ENCODE data around the gene PITPNM3.
"Not testable (repeated sequence)": the region's sequence is repeated elsewhere in the genome, so short reads cannot be mapped to it uniquely, and the experiment has no call there.

Gene PITPNM3

DNA sequence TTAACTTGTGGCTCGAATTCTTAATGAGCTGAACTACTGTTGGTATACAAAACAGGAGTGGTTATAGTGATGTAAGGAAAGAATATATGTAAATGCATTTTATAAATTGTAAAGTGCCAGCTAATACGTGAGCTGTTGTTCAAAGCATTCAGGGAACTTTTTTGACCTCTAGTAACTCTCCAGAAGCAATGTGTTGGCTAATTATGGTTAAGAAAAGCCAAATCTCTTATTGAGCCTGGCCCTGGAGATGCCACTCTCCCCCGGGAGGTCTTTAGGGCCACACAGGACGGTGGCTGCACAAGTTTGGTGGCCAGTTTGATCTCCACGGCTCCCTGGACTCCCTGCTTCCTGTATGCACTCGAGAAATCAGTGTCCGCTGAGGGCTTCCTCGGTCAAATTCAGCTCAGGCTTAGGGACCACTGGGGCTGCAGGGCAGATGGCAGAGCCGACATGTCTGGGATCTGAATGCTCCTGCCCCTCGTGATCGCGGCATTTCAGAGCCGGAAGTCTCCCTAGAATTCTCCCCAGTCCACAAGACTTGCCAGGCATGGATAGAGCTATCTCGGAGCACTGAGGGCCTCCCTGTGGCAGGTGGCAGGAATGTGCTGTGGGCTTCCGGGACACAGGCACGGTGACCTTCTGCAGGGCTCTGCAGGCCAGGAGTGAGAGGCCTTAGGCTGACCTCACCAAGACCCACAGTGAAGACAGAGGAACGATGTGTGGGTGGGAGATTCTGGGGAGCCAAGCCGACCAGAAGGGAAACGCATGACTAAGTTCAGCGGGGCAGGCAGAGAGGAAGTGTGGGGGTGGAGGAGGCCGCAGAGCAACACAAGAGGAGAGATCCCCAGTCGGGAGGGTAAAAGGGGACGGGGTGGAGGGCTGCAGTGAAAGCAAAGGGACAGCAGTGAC is 18.6 kb upstream of the PITPNM3 start:
- no peak for DNase-seq (ENCODE audit: low read depth)

DNA sequence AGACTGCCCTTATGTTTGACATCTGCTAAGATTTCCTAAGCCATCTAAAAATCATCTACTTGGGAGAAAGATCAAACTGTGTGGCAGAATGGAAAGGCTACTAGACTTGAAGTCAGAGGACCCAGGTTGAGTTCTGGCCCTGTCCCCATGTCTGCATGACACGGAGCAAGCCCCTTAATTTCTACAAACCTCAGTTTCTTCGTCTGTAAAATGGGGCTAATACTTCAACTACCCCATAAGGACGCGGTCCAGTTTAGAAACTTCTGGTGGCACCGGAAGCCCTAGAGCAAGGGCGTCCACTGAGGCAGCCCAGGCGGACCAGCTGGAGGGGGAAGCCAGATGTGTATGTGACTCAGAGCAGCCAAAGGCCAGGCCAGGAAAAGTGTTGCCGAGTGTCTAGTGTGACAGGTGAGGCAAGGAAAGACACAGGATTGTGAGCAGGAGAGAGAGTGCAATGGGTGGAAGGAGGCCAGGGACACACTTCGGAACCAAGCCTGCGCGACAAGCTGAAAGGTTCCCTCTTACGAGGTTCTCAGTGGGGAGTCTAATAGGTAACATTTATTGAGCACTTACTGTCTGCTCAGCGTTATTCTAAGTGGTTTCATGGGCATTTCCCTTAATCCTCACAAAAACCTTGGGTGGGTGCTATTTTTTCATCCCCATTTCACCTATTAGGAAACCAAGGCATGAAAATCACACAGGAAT is 17.8 kb upstream of the PITPNM3 start:
- no peak for DNase-seq (ENCODE audit: low read depth)

DNA sequence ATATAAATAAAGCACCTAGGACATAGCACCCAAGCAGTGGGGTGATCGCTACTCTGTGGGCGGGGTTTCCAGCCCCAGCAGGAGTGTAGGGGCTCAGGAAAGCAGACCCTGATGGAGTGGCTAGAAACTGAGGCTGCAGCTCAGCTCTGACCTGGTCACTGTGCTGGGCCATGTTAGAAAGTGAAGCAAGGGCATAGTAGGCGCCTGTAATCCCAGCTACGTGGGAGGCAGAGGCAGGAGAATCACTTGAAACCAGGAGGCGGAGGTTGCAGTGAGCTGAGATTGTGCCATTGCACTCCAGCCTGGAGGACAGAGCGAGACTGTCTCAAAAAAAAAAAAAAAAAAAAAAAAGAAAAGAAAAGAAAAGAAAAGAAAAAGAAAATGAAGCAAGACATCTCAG is 17.1 kb upstream of the PITPNM3 start:
- DNase-seq (ENCODE audit: low read depth) = not testable (repeated sequence)

DNA sequence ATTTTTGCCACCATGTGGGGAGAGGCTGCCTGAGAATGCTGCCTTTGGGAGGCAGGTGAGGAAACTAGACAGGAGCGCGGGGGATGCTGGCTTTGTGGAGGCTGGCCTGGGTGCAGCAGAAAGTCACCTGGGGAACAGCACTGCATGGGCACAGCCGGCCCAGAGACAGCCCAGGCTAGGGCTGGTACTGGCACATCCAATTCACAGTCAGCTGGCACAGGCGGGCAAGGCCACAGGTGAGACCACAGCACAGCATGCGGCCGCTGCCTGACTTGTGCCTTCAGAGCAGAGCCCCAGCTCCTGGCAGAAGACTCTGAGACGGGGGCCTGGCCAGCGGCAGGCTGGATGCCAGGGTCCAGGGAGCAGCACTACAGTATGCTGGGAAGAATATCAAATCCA is 16.6 kb upstream of the PITPNM3 start:
- DNase-seq (ENCODE audit: low read depth) = no peak

DNA sequence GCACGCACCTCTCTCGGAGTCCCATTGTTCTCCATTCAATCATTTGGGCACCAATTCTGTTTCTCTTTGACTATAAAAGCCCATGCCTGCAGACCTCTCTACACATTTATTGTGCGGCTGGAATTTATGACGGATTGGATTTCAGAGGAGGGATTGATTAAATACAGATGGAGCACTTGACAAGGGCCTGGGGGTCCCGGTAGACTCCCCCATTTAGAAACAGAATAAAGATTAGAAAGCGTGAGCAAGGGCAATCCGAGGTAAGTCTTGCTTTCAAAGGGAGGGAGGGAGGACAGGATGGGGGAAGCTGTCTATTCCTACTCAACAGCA is 15.1 kb upstream of the PITPNM3 start:
- no peak for DNase-seq (ENCODE audit: low read depth)

DNA sequence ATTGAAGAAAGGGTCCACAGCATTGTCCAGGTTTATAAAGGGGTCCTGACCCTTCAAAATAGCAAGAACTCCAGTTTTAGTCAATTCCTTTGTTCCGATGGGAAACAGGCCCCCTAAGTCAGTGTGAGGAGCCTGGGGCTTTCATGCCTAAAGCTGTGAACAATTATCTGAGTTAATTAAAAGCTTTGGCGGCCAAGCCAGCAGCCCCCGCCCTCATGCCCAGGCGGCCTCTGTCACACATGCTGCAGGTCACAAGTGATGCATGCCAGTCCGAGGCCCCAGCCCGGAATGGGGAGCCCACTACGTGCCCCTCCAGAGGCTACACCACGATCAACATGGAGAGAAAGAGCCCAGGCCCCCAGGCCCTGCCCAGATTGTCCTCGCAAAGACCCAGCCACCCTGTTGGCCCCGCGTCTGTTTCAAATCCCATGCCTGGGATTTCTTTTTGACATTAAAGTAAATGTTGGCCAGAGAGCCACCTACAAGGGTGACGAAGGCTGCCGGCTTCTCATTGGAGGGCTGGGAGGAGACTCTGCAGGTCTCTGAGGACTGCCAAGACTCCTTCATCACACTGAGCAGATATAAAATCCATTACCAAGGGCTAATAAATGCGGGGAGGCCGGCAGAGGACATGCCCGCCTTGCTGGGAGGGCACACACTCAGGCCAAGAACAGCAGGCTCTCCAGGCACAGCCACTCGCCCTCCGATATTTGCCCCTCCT is 14.5 kb upstream of the PITPNM3 start:
- DNase-seq (ENCODE audit: low read depth) = no peak

DNA sequence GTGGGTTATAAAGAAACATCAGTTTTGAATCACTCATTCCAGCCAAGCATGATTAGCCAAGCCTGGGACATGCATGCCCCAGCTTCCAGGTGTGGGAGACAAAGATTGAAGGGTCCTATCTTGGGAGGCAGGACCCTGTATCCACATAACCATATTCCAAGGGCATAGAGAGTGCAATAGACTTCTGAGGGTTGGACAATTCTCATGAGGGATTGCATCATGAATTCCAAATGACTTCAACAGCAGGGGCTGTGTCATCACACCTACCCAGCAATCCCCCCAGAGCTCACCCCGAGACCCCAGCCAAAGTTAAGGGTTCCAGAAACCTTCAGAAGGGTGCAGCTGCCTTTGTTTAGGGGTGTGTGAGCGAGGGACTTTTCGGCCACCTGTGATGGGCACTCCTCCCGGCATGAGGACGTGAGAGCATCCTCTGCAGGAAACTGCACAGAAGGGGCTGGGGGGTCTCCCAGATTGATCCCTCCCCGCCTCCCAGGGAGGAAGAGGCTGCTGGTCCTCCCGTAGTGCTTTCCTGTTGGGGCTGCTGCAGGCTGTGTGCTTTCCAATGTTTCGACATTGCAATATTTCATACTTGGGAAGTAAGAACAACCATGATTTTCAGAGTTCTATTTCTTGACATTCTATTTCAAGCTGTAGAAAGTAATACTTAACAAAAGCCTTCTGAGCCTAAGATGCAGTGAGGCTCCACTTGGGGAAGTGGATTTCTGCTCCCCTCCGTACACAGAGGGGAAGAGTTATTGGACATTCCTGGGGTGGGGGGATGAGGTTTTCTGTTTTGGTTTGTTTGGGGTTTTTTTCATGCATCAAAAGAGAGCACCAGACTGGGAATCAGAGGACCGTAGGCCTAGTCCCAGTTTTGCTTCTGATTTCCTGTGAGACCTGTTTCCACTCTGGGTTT is 13.3 kb upstream of the PITPNM3 start:
- no peak for DNase-seq (ENCODE audit: low read depth)

DNA sequence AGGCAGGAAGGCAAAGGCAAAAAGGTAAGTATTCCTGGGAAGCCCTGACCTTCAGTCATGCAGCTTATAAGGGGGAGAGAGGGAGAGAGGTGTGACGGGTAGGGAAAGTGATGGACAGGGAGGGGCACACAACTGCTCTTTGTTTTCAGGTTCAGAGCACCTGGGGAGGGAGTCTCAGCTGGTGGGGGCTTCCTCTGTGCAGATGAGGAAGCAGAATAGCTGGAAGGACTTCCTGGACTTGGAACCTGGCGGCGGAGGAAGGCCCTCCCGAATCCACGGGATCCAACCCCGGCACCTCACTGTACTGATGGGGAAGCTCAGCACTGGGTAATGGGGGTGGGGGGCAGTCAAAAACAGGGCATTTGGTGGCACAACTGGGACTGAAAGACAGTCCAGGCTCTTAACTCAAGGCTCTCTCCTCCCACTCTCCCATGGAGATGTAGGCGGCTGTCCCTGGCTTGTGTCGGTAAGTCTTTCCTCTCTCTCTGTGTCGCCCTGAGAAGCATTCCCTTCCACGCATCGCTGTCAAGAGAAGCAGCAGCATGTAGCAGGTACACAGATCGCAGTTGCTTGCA is 11.9 kb upstream of the PITPNM3 start:
- no peak for DNase-seq (ENCODE audit: low read depth)

DNA sequence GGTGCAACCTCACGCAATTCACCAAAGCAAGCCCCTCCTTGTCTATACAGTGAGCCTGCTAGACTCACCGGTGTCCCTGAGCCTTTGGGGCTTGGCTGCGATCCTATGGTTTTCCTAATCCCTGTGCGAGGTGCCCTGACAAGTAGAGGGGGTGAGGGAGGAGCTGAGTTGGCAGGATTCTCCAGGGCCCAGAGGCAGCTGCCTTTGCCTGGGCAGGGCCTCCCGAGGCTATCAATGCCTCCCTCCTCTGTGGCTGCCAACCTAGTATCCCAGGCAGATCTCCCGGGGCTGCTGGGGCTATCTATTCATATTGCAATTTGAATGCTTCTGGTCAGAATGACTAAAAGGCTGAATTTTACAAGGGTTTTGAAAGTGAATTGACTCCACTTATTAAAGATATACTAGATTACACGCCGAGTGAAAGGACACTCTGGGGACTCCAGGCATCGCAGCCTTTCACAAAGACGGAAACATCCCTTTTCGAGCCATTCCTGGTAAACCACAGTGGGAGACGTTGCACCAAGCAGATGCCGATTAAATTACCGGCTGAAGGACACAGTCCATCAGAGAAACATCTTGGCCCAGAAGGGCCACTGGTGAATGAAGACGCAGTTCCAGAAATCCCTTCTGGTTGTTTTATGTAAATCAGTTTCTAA is 11.3 kb upstream of the PITPNM3 start:
- DNase-seq (ENCODE audit: low read depth) = no peak

DNA sequence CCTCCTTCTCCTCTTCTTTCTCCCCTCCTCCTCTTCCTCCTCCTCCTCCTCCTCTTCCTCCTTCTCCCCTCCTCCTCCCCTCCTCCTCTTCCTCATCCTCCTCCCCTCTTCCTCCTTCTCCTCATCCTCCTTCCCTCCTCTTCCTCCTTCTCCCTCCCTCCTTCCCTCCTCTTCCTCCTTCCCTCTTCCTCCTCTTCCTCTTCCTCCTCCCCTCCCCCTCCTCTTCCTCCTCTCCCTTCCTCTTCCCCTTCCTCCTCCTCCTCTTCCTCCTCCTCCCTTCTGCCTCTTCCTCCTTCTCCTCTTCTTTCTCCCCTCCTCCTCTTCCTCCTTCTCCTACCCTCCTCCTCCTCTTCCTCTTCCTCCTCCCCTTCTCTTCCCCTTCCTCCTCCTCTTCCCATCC is 5.1 kb upstream of the PITPNM3 start:
- DNase-seq (ENCODE audit: low read depth) = no peak

DNA sequence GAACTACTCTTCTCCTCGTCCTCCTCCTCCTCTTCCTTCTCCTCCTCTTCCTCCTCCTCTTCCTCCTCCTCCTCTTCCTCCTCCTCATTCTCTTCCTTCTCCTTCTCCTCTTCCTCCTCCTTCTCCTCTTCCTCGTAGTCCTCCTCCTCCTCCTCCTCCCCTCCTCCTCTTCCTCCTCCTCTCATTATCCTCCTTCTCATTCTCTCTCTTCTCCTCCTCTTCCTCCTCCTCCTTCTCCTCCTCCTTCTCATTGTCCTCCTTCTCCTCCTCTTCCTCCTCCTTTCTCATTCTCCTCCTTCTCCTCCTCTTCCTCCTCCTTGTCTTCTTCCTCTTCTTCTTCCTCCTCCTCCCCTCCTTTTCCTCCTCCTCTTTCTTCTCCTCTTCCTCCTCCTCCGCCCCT is 4.1 kb upstream of the PITPNM3 start:
- no peak for DNase-seq (ENCODE audit: low read depth)

DNA sequence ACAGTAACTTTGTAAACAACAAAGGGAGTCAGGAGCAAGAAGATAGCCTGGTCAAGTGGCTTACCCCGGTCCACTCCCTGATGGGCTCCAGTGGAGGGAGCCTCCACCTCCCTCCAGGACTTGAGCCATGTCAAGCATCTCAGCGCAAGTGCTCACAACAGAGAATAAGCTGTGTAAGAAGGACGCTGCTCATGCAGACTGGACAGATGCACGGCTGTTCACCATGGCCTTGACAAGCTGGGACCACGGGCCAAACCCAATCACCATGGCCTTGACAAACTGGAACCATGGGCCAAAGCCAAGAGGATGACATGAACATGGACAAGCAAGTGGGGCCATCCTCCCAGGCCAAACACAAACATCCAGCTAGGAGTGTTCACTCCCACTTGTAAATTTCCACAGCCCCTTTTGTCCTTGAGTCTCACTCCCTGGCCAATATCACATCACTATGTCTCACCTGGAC is 3.4 kb upstream of the PITPNM3 start:
- no peak for DNase-seq (ENCODE audit: low read depth)

DNA sequence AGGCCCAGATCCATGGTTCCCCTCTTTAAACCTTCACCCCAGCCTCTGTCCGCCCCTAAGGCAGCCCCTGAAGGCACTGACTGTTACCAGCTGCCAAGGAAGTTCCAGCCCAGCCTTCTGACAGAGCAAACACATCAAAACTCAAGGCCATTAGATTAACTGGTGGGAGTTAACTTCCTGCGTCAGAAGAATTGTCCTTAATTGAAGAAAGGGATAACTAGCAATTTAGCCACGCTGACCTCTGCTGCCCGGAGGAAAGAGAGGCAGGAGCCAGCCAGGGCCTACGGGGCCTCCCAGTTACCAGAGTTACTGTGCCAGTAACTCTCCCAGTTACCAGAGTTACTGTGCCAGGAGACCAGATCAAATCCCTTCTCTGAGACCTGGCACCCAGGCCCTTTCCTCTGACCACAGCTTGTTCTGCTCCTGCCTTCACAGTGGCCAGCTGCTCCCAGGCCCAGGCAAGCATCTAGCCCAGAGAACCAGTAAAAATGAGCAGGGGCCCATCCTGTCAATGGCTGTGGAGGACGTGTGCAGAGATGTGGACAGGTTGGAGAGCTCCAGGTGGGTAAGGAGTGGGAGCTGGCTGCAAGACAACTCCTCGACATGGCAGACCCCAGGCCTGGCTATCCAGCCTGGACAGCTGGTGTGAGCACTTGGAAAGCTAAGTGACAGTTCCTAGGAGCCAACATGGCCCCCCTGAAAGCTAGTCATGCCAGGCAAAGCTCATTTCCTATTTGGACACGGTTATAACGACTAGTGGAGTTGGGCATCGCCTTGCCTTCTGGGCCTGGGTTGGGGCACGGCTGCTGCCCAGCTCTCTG is 2.8 kb upstream of the PITPNM3 start:
- no peak for DNase-seq (ENCODE audit: low read depth)

DNA sequence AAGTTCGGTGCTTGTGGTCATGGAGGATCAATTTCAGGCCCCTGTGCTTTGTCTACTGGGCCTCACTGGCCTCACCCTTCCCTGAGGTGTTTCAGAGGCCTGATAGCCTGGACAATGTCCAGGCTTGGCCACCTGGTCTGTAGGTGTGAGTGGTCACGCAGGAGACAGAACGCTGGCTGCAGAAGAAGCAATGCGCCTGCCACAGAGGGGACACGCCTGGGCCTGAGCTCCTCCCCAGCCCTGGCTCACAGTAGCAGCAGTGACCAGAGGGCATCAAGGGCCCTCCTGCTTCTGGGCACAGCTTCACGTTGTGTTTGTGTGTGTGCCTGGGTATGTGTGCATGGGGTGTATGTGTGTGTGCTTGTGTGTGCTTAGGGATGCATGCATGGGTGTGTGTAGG is 1.9 kb upstream of the PITPNM3 start:
- no peak for DNase-seq (ENCODE audit: low read depth)

DNA sequence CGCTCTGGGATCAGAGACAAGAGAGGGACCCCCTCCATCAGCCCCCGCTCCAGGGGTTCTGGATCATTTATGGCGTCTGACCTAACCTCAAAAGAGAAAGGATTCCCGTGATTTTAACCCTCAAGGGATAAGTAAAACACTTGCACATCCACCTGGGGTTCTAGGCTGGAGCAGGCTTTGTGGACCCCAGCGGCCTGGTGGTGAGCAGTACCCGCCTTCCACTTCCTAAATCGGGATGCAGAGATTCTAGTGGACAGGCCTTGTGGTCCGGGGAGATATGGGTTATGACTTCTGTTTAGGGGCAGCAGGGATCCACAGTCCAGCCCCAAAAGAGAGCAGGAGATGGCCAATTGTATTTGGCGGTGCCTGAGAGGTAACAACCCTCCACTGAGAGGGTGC is 684 bp upstream of the PITPNM3 start:
- DNase-seq (ENCODE audit: low read depth) = no peak

DNA sequence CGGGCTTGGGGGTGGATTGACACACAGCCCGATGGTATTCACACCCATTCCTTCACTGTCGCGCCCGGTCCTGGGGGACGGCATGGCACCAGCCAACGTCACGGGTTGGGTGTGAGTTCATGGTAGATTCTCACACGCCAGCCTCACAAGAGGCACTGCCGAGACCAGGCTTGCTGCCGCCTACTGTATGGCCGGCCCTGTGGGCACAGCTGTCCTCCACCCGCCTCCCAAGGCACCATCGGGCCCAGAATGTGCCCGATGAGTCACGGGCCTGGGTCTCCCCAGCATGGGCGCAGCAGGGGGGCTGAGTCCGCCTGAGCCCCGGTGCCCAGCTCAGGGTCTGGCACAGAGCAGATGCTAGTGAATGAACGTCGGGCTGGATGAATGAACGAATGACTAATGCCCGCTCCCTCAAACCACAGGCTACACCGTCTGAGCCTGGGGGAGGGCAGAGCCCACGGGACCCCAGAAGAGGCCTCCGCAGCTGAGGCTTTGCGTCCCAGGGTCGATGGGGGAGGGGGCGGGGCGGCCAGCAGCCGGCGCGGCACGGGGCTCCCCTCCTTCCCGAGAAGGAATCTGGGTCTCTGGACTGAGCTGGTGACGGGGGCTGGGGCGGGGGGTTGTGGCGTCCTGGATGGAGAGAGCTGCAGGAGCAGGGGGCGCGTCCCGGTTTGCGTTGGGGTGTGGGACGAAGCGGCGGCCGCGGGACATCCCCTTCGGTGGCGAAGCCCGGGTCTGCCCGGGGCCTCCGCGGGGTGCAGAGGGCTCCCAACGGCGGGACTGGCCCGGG is 829 bp downstream of the PITPNM3 start:
- DNase-seq (ENCODE audit: low read depth) = no peak

DNA sequence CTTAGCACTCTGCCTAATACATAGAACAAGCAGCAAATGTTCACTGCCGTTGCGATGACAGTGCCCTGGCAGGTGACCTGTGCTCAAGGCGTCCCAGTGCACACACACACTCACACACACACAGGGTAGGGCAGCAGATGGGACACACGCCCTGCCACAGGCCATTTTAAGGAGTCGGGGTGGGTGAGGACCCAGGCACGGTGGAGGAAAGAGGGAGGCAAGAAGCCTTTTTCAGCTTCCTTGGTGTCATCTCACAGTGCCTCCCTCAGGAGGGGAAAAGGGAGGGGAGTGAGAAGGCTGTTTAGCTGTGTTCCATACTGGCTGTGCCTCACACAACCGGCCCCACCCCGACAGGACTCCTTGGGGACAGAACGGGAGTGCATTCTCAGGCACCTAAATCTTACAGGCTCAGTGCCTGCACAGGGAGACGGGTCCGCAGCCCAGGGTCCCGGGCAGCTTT is 1.5 kb downstream of the PITPNM3 start:
- no peak for DNase-seq (ENCODE audit: low read depth)

DNA sequence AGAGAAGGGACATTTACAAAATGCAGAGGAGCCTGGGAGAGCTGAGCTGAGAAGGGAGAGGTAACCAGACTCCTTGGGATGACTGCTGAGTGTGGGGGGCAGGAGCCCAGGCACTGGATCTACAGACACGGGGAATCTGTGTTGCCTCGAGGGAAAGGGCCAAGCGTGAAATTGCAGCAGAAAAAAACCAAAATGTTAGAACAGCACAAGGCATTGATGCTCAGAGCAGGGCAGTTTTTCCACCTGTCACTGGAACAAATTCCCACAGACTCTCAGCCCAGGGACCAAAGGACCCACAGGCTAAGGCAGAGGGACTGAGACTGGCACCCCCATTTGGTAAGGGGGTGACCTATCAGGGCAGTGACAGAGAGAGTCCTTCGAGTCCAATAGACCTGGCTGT is 2.0 kb downstream of the PITPNM3 start:
- DNase-seq (ENCODE audit: low read depth) = no peak

DNA sequence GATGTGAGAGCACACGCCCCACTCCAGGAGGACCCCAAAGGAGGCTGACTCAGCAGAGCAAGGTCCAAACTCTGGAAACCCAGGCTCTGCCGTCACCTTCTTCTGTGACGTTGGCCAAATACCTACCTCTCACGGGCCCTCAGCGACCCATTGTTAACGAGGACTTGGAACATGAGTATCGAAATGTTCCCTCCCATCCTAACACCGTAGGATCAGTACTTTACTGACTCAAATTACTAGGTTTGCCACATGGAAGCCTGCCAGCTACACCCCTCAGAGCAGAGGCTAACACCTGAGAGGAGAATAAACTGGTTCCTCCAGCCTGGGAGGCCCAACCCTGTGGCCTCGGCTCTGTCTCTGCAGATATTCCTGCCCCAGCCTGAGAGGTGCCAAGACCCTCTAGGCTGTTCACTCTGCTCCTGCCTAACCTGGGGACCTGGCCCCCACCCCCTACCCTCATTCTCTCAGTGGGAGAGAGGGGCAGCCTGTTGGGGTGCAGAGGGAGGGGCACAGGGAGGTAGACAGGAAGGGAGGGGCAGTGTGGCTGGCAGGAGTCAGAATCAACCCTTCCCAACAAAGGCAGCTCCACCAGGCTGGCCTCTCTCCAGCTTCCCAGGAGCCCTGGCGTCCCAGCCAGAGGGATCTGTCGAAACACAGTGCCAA is 4.4 kb downstream of the PITPNM3 start:
- no peak for DNase-seq (ENCODE audit: low read depth)

All from activated T-helper 1 cell treated with Interleukin-2 at 50 U/mL for 16 hours (primary cell).